Esophagus muscularis mucosa (tissue), 3 donors: ENCODE measurements around the gene NOD2.

ENCODE experiments used
- CTCF ChIP-seq, 3 experiments: fragments of 200-600 bp in 2 of 3; fragments of 450-650 bp in 1 of 3; sonication (generic) in 2 of 3; IDR thresholded peaks; one replicate each; pipeline ENCODE4 v1.5.1; 2017 to 2019; ENCODE audit warnings: antibody characterized with exemption in 3 of 3, mild to moderate bottlenecking in 2 of 3, moderate library complexity in 1 of 3
- POLR2A ChIP-seq: fragments of 450-650 bp; IDR thresholded peaks from one replicate; pipeline ENCODE4 v1.6.1; 2017; ENCODE audit warnings: antibody characterized with exemption, moderate library complexity, mild to moderate bottlenecking, low read depth
- POLR2AphosphoS5 ChIP-seq, 2 donors: sonication (generic); formaldehyde crosslinking; IDR thresholded peaks; one replicate each; pipeline ENCODE4 v1.6.1; 2017; ENCODE audit warnings: antibody characterized with exemption in 2 of 2

DNA sequence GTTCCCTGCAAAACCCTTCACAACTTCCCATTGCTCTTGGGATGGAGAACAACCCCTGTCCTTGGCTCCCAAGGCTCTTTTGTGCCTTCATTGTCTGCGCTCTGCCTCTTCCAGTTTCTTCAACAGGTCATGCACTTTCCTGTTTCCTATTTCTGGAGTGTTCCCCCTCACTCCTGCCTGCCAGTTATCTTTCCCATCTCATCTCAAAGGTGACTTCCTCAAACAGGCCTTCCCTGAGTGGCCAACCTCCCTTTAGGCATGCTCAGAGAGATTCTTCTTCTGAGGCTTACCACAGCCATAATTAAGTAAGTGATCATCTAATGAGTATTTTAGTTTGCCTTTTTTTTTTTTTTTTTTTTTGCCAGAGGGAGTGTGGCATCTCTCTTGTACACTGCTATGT, 45.6 kb downstream of the NOD2 start:
- TF ChIP-seq POLR2A (no peak), CTCF (IDR thresholded peaks at IDR 0.05) (no peak), POLR2AphosphoS5 (IDR thresholded peaks at IDR 0.05) (no peak)
